Heart left ventricle (tissue), 16 donors: Measurements from ENCODE around the gene ZNF792. TPM values are rescaled to one million over a fixed set of nuclear protein-coding genes. Genes with fewer than 3 reads are reported as not detected.

Source experiments
- ATAC-seq, 4 donors: fragments of 200-7000 bp; cut with Tn5 transposase; one replicate each; pipeline ENCODE4 v1.9.1; 2020 to 2022; ENCODE audit warnings: moderate library complexity in 4 of 4, mild to moderate bottlenecking in 3 of 4, moderate number of reproducible peaks in 1 of 4
- DNase-seq, 5 donors: peaks; one replicate each; pipeline ENCODE4 v3.0.0-alpha.2; 2020
- H3K27ac ChIP-seq, 12 donors: fragments of 200-600 bp; sonication (generic) in 4 of 12; one replicate each; pipeline versions ENCODE4 v1.5.0 to v1.8.0; 2016 to 2022; ENCODE audit warnings: mild to moderate bottlenecking in 2 of 12
- H3K27me3 ChIP-seq, 9 donors: fragments of 200-600 bp; sonication (generic) in 2 of 9; one replicate each; pipeline versions ENCODE4 v1.5.1 to v1.8.0; 2016 to 2022; ENCODE audit warnings: mild to moderate bottlenecking in 3 of 9
- H3K36me3 ChIP-seq, 9 donors: fragments of 200-600 bp; sonication (generic) in 2 of 9; one replicate each; pipeline versions ENCODE4 v1.5.0 to v1.8.0; 2018 to 2022; ENCODE audit warnings: mild to moderate bottlenecking in 2 of 9
- H3K4me1 ChIP-seq, 12 donors: fragments of 200-600 bp; sonication (generic) in 4 of 12; one replicate each; pipeline versions ENCODE4 v1.5.0 to v1.8.0; 2016 to 2022; ENCODE audit warnings: mild to moderate bottlenecking in 3 of 12
- H3K4me3 ChIP-seq, 12 donors: fragments of 200-600 bp; sonication (generic) in 4 of 12; one replicate each; pipeline versions ENCODE4 v1.5.0 to v1.8.0; 2017 to 2022; ENCODE audit warnings: mild to moderate bottlenecking in 9 of 12, moderate library complexity in 4 of 12
- H3K9me3 ChIP-seq, 12 donors: fragments of 200-600 bp; sonication (generic) in 4 of 12; one replicate each; pipeline versions ENCODE4 v1.5.0 to v1.8.0; 2016 to 2022; ENCODE audit warnings: mild to moderate bottlenecking in 1 of 12
- POLR2A ChIP-seq, 2 donors: fragments of 450-650 bp; IDR thresholded peaks; one replicate each; pipeline ENCODE4 v1.6.1; 2017; ENCODE audit warnings: antibody characterized with exemption in 2 of 2, mild to moderate bottlenecking in 2 of 2, moderate library complexity in 2 of 2
- WGBS, 4 donors: extraction: QIAGEN DNeasy Blood & Tissue Kit in 2 of 4; methylation state at CpG; one replicate each; pipeline versions ENCODE4 v1.1.5 to v1.1.7; 2013 to 2018; 5-methylcytosine and 5-hydroxymethylcytosine counted together
- intact Hi-C, 10 donors: fragments of 100-400 bp; cut with DNase I; formaldehyde crosslinking; loops; one replicate each; pipeline versions ENCODE4 v1.11.1 to v1.14.2; 2022
- polyA plus RNA-seq, 2 donors: library from polyadenylated mRNA; stranded (reverse); fragments of 200-250 nt; gene quantifications; one replicate each; pipeline ENCODE4 v1.2.3, GENCODE V29; 2013
- total RNA-seq, 9 donors: library from RNA; depleted of rRNA in 2 of 9; stranded (reverse); fragments of >200 nt in 2 of 9; fragmentation: NEBNext Ultra II Directional in 3 of 9; extraction: Animal tissue kit (Norgen Biotek cat#: 25700) in 3 of 9; gene quantifications; one replicate each; pipeline versions ENCODE4 v1.1.0 to v1.2.4, GENCODE V29; 2016 to 2023
- TF ChIP-seq, protein P1 (sequence below), 12 donors: fragments of 200-600 bp; sonication (generic) in 4 of 12; IDR thresholded peaks; one replicate each; pipeline versions ENCODE4 v1.5.0 to v1.8.0; 2018 to 2022; ENCODE audit warnings: antibody characterized with exemption in 12 of 12, mild to moderate bottlenecking in 5 of 12
- donor health status: ischemic (EF 13 %, LVEDD 7.1; RV severe dilation, severe dysfunction).
- donor health status: healthy with polysubstance abuse.
- donor health status: DM: no; HTN: yes; CAD: no.
- donor health status: DM: no; HTN: no; CAD: no.
- donor health status: ischemic (EF 25% LVEDD 6.9; RV normal size, moderate dysfunction).
- donor health status: ischemic (EF 25% LVEDD 5.7; RV mildly dilated, moderate dysfunction).
- donor health status: healthy.
- donor health status: DM: yes; HTN: yes; CAD: no.
- donor health status: ischemic (EF 35%, LVEDD 5.7; RV mildly dilated, moderate dysfunction).
- donor health status: nonischemic (EF 11% LVEDD 7.7; RV severe dilation, severe dysfunction).
- donor health status: DM: yes; HTN: yes; CAD: no.
- donor health status: PGD.
- donor health status: ischemic (EF 29% LVEDD 5.4; RV normal size, mild dysfunction).
- donor health status: nonischemic (EF 23%, LVEDD 6.1; RV moderate dilation, normal function).

The ZNF792 gene
- total and polyA plus RNA-seq, 11 donors, result 1.3 to 8.2 (median 4.1) TPM

- H3K27me3 ChIP-seq, result no peaks in the 10 kb centered on the region
- 72 to 76% (median 76%) methylated on average over 11 of the region's 11 CpGs for WGBS, 4 donors
- H3K4me3 ChIP-seq, result no peak overlapping the region
- TF ChIP-seq, protein P1, sequence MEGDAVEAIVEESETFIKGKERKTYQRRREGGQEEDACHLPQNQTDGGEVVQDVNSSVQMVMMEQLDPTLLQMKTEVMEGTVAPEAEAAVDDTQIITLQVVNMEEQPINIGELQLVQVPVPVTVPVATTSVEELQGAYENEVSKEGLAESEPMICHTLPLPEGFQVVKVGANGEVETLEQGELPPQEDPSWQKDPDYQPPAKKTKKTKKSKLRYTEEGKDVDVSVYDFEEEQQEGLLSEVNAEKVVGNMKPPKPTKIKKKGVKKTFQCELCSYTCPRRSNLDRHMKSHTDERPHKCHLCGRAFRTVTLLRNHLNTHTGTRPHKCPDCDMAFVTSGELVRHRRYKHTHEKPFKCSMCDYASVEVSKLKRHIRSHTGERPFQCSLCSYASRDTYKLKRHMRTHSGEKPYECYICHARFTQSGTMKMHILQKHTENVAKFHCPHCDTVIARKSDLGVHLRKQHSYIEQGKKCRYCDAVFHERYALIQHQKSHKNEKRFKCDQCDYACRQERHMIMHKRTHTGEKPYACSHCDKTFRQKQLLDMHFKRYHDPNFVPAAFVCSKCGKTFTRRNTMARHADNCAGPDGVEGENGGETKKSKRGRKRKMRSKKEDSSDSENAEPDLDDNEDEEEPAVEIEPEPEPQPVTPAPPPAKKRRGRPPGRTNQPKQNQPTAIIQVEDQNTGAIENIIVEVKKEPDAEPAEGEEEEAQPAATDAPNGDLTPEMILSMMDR (IDR thresholded peaks at IDR 0.05), result no peak
- TF ChIP-seq POLR2A (IDR thresholded peaks at IDR 0.05), result no peak
- intact Hi-C loops, result no loop called here
- peak in 1 of 5 donors; percentile 14 for DNase-seq
- H3K4me1 ChIP-seq, result peaks cover 0 to 73% (median 44%) of the 10 kb centered on the region in 12 donors
- peaks cover 0 to 38% (median 25%) of the 10 kb centered on the region in 9 donors for H3K36me3 ChIP-seq
- H3K27ac ChIP-seq, result peak overlapping the region in 4 of 12 donors; percentile 22 to 49 (median 32)
- no peaks in the 10 kb centered on the region for H3K9me3 ChIP-seq
- no peak for ATAC-seq
These were observed 41.4 kb upstream of the ZNF792 start for GRCh38 chr19:35005256-35005977.

DNA sequence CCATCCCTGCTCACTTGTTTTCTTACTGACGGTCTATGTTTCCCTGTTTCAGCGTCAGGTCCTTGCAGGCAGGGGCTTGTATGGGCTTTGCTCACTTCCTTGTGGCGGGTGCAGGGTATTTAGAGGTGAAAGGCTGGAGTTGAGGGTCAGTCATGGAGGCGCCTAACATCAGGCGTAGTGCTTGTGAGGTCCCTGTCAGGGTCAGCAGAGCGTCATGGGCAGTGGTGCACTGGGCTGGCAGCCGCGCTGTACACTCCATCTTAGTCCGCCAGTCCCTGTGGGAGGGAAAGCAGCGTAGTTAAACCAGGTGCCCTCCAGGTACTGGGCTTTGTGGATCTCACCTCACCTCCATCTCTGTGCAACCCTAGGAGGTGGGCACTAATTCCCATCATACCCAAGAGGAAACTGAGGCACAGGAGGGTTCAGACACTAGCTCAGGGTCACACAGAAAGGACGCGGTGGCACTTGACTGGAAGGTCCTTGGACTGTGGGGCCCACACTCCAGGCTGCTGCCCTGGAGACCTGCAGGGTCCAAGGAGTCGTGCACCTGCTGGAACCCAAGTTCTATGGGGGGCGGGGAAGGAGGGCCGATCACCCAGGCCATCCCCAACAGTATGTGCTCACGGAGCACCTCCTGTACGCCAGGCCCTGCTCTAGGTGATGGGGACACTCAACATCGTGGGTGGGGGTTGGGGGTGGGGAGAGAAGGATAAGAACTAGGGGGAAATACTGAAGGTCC, 40.7 kb upstream of the ZNF792 start:
- TF ChIP-seq, protein P1 (IDR thresholded peaks at IDR 0.05), result no peak
- no peak for TF ChIP-seq POLR2A (IDR thresholded peaks at IDR 0.05)
- 87 to 96% (median 92%) methylated on average over 18 of the region's 18 CpGs for WGBS, 4 donors
- ATAC-seq (no peak), DNase-seq (peak in 1 of 5 donors; percentile 22)
- Histone ChIP-seq H3K36me3 (peaks cover 0 to 30% (median 18%) of the 10 kb centered on the region in 9 donors), H3K27me3 (no peaks in the 10 kb centered on the region), H3K27ac (peak overlapping the region in 2 of 12 donors; percentile 5 to 28), H3K9me3 (no peaks in the 10 kb centered on the region), H3K4me3 (no peak overlapping the region), H3K4me1 (peaks cover 0 to 73% (median 46%) of the 10 kb centered on the region in 12 donors)
- intact Hi-C loops, result no loop called here

GRCh38 chr19:35002037-35002535, 38.1 kb upstream of the ZNF792 start:
- peak overlapping the region in 4 of 12 donors; percentile 90 to 99 (median 94) for H3K4me3 ChIP-seq
- no peak for DNase-seq
- H3K27me3 ChIP-seq, result no peaks in the 10 kb centered on the region
- intact Hi-C loops, result no loop called here
- ATAC-seq, result no peak
- peak overlapping the region in 3 of 12 donors; percentile 13 to 97 (median 96) for H3K27ac ChIP-seq
- 89 to 91% (median 90%) methylated on average over 11 of the region's 11 CpGs for WGBS, 4 donors
- TF ChIP-seq POLR2A (IDR thresholded peaks at IDR 0.05), result no peak
- TF ChIP-seq, protein P1 (IDR thresholded peaks at IDR 0.05), result no peak
- H3K4me1 ChIP-seq, result peaks cover 0 to 82% (median 46%) of the 10 kb centered on the region in 12 donors
- H3K36me3 ChIP-seq, result peaks cover 0 to 22% (median 10%) of the 10 kb centered on the region in 9 donors
- H3K9me3 ChIP-seq, result no peaks in the 10 kb centered on the region
